GM12872 (cell line): ENCODE measurements around the gene PRLHR.

Experiments
- CTCF ChIP-seq: IDR thresholded peaks from 3 replicates; pipeline ENCODE4 v1.5.1; 2011; ENCODE audit warnings: low read depth, mild to moderate bottlenecking, low read length, moderate library complexity; ENCODE audit not compliant: insufficient read depth

PRLHR gene

DNA sequence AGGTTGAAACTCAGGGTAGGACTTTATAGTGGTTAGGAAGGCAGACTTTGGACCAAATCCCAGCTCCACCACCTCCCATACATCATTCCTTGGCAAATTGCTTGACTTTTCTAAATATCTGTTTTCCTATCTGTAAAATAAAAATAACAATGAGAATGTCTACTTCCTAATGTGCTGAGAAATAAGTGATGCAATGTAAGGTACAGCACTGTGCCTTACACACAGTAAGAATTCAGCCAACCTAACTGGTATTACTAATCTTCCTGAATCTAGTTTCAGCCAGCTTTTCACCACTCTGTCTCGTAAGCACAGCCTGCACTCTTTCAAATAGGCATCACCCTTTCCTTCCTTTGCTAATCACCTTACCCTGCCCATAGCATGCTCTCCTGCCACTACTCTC lies 9.7 kb downstream of the PRLHR start:
- TF ChIP-seq CTCF, result no peak

DNA sequence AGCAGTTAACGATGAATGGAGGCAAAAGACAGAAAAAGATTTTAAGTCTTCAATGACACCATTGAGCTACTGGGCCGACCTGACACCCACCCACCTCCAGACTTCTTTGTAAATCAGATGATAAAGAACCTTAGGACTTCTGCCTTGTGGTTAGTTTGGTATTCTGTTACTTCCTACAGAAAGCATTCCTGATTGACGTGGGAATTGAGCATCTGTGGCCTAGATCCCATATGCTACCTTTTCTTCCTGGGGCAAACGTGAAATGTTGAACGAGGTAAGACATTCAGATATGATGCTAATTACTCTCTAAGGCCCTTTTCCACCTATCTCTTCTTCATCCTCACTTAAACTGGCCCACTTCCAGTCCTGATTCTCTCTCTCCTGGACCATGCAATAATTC lies 10.2 kb downstream of the PRLHR start:
- no peak for TF ChIP-seq CTCF

DNA sequence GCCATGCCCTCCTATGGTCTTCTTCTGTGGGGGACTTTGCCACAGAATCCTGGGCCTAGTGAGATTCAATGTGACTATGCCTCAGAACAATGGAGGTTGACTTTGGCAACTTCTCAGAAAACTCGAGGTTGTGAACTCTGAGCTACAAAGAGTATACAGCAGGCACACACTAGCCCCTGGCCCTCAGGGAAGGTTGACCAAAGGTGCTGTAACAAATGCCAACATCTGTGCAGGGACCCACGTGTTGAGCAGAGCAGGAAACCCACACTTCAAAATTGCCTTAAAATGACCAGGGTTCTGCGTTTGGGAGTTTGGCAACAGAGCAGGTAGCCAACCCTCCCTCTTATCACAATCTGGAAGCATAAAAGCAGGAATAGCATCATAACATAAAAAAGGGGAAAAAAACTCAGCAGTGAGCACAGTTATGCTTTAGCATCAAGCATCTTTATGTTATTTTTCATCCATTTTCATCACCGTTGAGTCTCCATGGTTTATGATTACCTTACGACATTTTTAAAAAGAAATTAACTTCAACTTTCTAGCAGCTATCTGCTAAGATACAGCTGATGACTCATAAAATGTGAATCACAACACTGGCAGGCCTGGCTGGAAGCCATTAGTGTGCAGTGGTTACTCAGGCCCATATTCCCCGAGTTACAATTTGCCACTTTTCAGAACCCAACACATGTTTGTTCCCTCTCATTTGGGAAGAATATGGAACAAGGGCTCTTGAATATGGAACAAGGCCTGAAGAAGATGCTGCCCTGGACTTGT lies 11.1 kb downstream of the PRLHR start:
- TF ChIP-seq CTCF, result no peak

DNA sequence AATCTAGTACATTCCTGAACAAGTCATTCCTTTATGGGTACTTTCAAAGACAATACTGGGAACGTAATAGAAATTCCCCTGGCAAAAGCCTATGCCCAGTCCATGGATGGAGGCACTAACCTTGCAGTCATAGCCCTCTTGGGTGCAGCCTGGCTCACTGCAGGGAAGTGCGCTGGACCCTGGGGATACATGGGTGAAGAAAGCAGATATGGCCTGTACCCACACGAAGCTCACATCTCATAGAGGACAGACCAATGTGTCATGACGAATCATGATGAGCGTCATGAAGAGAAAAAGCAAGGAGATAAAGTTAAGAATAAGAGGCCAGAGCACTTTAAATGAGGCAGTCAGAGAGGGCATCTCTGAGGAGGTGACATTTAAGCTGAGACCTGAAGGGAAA lies 11.8 kb downstream of the PRLHR start:
- TF ChIP-seq CTCF, result no peak

DNA sequence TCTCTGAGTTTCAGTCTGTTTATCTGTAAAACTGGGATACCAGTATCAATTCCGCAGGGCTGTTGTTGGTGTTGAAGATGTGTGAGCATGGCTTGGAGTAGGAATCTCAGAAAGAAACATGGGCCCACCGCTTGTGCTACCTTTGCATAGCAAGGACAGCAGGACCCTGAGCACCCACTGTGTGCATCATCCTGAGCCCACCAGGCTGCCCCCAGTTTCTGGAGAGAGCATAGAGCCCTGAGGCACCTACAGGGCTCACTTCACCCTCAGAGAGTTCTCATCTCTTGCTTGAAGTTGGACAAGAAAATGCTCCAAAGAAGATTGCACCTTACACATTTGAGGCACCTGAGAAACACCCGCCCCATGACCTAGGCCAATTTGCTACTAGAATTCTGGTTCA lies 12.9 kb downstream of the PRLHR start:
- no peak for TF ChIP-seq CTCF

DNA sequence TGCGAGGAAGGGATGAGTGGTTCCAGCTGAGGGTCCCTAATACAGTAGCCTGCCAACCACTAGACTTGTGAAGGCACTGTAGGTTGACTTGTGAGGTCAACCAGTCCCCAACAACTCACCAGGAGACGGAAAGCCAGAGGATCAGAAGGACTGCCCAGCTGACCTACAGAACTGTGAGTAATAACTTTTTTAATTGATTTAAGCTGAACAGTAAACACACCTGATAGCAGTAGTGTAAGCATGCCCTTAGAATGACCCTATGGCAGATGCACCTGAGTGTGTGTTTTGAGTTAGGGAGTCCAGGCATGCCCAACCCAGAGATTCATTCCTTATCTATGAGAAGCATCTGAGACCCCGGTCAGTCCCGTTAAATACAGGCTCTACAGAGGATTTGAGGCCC lies 14.1 kb downstream of the PRLHR start:
- TF ChIP-seq CTCF, result no peak

GRCh38 chr10:118580702-118581101 lies 14.7 kb downstream of the PRLHR start:
- TF ChIP-seq CTCF, result no peak

DNA sequence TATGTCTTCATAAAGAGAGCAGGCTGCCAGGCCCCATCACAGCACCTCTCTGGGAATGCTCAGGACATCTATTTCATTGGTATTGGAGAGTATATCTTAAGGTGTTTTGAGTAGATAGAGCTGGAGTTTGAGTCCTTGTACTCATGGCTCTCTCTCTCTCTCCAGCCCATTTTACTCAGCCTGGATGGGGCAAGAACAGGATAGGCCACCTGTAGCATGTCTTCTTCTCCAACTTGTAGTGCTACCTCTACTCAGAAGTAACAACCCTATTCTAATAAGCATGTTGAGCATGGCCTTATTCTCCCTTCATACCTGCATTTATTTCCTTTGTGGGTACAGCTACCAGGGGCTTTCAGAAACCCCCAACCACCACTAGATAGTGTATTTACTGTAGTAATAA lies 21.9 kb downstream of the PRLHR start:
- TF ChIP-seq CTCF, result no peak
